AG10803 (cell line): ENCODE results near the gene KLK8.
"Not testable (repeated sequence)": the region's sequence is repeated elsewhere in the genome, so short reads cannot be mapped to it uniquely, and the experiment has no call there.

Source experiments
- DNase-seq: peaks from one replicate; pipeline ENCODE4 v3.0.0; 2010; ENCODE audit warnings: low read depth
- H3K4me3 ChIP-seq: 2 replicates; pipeline ENCODE4 v1.5.1; 2011; ENCODE audit warnings: mild to moderate bottlenecking, low read length, control low read depth
- TF ChIP-seq, protein P1 (sequence below): conservative IDR thresholded peaks from 2 replicates; pipeline ENCODE4 v1.5.1; 2011; ENCODE audit warnings: mild to moderate bottlenecking, low read length, control low read depth, inconsistent platforms

The KLK8 gene

DNA sequence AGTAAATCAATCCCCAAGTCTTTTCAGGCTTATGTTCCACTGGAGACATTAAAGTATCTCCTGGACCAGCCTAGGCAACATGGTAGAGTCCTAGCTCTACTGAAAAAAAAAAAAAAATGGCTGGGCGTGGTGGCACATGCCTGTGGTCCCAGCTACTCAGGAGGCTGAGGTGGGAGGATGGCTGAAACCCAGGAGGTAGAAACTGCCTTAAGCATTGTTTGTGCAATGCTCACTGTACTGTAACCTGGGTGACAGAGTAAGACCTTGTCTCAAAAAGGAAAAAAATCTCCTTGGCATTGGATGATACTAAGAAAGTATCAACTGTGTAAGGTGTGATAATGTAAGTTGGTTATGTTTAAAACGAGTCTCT, 8.8 kb downstream of the KLK8 start:
- TF ChIP-seq, protein P1, sequence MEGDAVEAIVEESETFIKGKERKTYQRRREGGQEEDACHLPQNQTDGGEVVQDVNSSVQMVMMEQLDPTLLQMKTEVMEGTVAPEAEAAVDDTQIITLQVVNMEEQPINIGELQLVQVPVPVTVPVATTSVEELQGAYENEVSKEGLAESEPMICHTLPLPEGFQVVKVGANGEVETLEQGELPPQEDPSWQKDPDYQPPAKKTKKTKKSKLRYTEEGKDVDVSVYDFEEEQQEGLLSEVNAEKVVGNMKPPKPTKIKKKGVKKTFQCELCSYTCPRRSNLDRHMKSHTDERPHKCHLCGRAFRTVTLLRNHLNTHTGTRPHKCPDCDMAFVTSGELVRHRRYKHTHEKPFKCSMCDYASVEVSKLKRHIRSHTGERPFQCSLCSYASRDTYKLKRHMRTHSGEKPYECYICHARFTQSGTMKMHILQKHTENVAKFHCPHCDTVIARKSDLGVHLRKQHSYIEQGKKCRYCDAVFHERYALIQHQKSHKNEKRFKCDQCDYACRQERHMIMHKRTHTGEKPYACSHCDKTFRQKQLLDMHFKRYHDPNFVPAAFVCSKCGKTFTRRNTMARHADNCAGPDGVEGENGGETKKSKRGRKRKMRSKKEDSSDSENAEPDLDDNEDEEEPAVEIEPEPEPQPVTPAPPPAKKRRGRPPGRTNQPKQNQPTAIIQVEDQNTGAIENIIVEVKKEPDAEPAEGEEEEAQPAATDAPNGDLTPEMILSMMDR = no peak
- no peak overlapping the region for H3K4me3 ChIP-seq
- no peak for DNase-seq

DNA sequence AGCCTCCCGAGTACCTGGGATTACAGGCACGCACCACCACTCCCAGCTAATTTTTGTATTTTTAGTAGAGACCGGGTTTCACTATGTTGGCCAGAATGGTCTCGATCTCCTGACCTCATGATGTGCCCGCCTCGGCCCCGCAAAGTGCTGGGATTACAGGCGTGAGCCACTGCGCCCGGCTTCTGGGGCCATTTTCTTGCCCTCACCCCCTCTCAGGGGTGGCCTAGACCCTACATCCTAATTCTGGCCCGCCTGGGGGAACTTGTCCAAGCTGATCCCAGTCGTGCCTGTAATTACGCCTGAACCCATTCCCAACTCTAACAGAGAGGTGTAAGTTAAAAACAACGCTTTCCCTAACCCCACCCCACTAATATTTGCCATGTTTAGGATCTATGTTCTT, 17.0 kb downstream of the KLK8 start:
- not testable (repeated sequence) for DNase-seq, H3K4me3 ChIP-seq

DNA sequence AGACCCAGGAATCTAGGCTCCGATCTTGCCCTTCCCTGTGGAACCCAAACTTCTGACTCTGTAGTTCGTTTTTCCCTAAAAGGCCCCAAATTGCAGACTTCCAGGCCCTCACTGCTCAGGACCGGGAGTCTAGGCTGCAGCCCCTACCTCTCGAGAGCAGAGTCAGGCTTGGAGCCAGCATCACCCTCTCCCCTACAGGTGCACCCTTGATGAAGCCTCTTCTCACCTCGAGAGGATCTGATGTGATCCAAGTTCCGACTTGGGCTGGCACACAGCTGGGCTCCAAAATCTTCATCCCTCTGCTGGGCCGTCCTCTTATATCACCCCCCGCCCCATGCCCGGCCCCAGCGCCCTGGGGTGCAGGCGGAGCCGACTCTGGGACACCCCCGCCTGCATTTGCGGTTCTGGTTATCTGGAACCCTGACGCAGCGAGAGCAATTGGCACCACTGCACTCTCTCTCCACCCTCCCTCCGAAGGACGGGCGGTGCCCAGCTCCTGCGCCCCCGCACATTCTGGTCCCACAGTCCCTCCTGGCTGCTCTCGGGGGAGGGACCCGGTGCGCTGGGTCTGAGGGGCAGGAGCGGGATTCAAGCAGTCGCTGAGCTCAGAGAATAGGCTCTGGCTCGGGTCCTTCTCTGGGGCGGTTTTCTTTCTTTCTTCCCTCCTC, 17.6 kb downstream of the KLK8 start, which contains the start of gene KLK7:
TSS of gene KLK7 (minus strand) at position 293 of the 668 bp plus-strand sequence. CDS start 1,518 bp downstream, outside the sequence.
- TF ChIP-seq, protein P1 = no peak
- H3K4me3 ChIP-seq = no peak within 1 kb of the TSS
- DNase-seq = no peak

DNA sequence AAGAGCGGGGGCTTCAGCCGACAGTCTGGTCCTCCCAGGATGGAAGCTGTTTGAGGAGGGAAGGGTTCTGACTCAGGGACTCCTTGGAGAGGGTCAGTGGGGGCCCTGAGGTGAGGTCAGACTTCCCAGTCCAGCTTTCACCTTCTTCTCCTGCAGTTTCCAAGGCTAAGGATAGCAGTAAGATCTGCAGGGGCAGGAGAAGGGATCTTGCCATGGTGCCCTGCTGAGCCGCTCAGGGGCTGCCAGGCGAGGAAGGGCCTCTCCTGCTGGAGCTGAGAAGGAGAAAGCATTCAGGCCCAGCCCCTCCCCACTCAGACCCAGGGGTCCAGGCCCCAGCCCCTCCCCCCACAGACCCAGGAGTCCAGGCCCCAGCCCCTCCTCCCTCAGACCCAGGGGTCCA, 19.2 kb downstream of the KLK8 start:
- DNase-seq = no peak
- no peak overlapping the region for H3K4me3 ChIP-seq

DNA sequence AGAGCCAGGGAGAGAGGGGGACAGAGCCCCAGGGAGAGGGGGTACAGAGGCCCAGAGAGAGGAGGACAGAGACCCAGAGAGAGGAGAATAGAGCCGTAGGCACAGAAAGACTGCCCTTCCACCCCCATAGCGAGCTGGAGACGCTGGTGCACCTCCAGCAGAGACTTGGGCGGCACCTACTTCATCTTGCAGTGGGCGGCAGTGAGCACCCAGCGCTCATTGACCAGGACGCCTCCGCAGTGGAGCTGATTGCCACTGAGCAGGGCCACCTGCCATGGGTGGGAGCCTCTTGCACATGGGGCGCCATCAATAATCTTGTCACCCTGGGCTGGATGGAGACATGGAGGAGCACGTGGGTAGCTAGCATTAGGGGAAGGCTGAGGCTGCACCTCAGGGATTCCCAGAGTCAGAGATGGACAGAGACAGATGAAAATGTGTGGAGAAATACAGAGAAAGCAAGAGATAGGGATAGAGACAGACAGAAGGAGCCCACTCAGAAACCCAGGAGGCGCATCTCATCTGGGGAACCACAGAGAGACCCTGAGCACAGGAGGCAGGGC, 19.7 kb downstream of the KLK8 start:
- TF ChIP-seq, protein P1 = no peak
- DNase-seq = no peak
- H3K4me3 ChIP-seq = no peak overlapping the region

More for the DNA sequence above, 19.2 kb downstream of the KLK8 start:
- TF ChIP-seq, protein P1 = no peak

DNA sequence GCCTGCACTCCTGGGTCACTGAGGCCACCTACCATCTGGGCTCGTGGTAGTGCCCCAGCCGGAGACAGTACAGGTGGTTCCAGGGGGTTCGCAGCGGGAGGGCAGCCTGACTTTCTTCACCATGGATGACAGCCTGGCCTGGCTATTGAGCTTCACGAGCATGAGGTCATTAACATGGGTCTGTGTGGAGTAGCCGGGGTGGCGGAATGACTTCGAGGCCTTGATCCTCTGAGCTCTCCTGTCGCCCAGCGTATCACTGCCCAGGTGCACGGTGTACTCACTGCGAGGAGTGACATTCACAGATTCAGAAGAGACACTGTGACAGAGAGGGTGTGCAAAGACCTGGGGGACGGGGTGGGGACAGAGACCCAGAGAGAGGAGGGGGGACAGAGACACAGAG, 21.2 kb downstream of the KLK8 start:
- no peak for DNase-seq
- TF ChIP-seq, protein P1 = no peak
- H3K4me3 ChIP-seq = no peak overlapping the region

DNA sequence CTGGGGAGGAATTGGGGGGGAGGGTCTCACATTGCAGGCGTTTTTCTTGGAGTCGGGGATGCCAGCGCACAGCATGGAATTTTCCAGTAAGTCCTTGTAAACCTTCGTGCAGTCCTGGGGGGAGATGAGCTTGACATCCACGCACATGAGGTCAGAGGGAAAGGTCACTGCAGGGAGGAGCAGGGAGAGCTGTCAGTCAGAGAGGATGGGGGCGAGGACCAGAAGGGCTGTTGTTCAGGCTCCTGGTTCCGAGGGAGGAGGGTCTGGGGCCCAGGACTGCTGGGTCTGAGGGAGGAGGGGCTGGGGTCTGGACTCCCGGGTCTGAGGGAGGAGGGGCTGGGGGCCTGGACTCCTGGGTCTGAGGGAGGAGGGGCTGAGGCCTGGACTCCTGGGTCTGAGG, 21.6 kb downstream of the KLK8 start:
- DNase-seq = no peak
- TF ChIP-seq, protein P1 = no peak
- H3K4me3 ChIP-seq = no peak overlapping the region
